Suppressor macrophage treated with lipopolysaccharide for 4 hours (primary cell): Measurements from ENCODE around the gene GRM4.

Experiments used
- DNase-seq: peaks from one replicate; pipeline ENCODE4 v3.0.0-alpha.2; 2020

GRM4 gene

GRCh38 chr6:34106421-34106820 is 39.5 kb downstream of the GRM4 start:
- DNase-seq: no peak

GRCh38 chr6:34104628-34105027 is 41.3 kb downstream of the GRM4 start:
- no peak for DNase-seq

GRCh38 chr6:34104186-34104585 is 41.7 kb downstream of the GRM4 start:
- DNase-seq: no peak

GRCh38 chr6:34103321-34103720 is 42.6 kb downstream of the GRM4 start:
- no peak for DNase-seq

GRCh38 chr6:34102696-34103095 is 43.2 kb downstream of the GRM4 start:
- no peak for DNase-seq

GRCh38 chr6:34102099-34102656 is 43.7 kb downstream of the GRM4 start:
- no peak for DNase-seq

- no peak for DNase-seq
Measured at GRCh38 chr6:34100788-34101187, 45.1 kb downstream of the GRM4 start.

- no peak for DNase-seq
Measured at GRCh38 chr6:34099878-34100277, 46.0 kb downstream of the GRM4 start.

- DNase-seq: no peak
Measured at GRCh38 chr6:34098045-34098936, 47.6 kb downstream of the GRM4 start.

GRCh38 chr6:34096814-34097213 is 49.1 kb downstream of the GRM4 start:
- no peak for DNase-seq

GRCh38 chr6:34096193-34096592 is 49.7 kb downstream of the GRM4 start:
- DNase-seq: no peak

- DNase-seq: no peak
Measured at GRCh38 chr6:34095741-34096140, 50.1 kb downstream of the GRM4 start.

GRCh38 chr6:34095136-34095505 is 50.8 kb downstream of the GRM4 start:
- DNase-seq: no peak

- DNase-seq: no peak
Measured at GRCh38 chr6:34094474-34095135, 51.3 kb downstream of the GRM4 start.

- DNase-seq: no peak
Measured at GRCh38 chr6:34093854-34094430, 51.9 kb downstream of the GRM4 start.

- DNase-seq: no peak
Measured at GRCh38 chr6:34093206-34093605, 52.7 kb downstream of the GRM4 start.

- DNase-seq: no peak
Measured at GRCh38 chr6:34092631-34093030, 53.3 kb downstream of the GRM4 start.

- no peak for DNase-seq
Measured at GRCh38 chr6:34090935-34091334, 55.0 kb downstream of the GRM4 start.

- DNase-seq: no peak
Measured at GRCh38 chr6:34090529-34090928, 55.4 kb downstream of the GRM4 start.

GRCh38 chr6:34086558-34086957 is 59.3 kb downstream of the GRM4 start:
- no peak for DNase-seq

GRCh38 chr6:34085453-34086170 is 60.3 kb downstream of the GRM4 start:
- no peak for DNase-seq

- DNase-seq: no peak
Measured at GRCh38 chr6:34084591-34085290, 61.1 kb downstream of the GRM4 start.
